ENCODE results near the gene ZFYVE28.

ZFYVE28 gene

DNA sequence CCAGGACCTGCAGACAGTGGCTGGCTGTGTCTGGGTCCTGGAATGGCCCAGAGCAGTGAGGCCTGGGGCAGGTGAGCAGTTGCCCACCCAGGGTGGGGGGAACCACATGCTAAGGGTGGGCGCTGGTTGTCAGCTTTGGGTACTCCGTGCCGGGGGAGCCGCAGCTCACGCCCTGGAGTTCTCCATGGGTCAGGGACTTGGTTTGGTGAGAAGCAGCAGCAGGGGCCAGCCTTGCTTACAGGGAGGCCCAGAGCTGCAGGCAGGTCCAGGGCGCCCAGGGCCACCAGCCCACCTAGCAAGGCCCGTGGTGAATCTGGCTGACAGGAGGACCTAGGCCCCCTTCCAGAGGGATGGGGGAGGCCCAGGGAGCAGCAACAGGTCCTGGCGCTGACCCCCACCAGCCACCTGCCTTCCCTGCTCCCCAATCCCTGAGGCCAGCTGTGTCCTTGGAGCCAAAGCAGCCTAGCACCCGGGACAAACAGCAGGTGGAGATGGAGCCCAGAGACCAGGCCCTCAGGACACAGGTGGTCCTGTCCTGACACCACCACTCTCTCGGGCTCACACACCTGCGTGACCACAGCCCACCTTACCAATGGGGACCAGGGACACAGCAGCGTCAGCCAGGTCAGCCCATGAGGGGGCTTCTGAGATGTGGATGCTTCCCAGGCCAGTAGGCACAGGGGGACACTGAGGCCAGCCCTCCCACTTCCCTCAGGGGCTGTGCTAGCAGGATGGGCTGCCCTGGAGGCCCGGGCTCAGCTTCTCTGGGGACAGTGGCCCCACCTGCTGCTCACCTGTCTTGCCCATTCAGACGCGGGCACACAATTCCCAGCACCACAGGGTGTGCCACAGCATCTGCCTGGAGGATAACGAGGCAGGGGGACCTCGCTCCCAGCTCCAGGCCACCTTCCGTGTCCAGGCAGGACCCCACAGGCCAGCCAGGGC is 160.1 kb downstream of the ZFYVE28 start:
- CTCF ChIA-PET: no interaction called here
- no peak for DNase-seq (ENCODE audit: extremely low spot score)
- POLR2A ChIA-PET: interaction anchor here (0.9 to 1.5 kb wide), 3 partner anchors 16 to 210 kb away, joined by 4 to 5 read pairs (median 4); partner anchors contain the start of gene RNF4
- no peak for TF ChIP-seq LEF1 (IDR thresholded peaks at IDR 0.05; ENCODE audit: borderline replicate concordance)
- TF ChIP-seq FOXA1 (IDR thresholded peaks at IDR 0.05): no peak
- no peak for TF ChIP-seq BHLHE40 (IDR thresholded peaks at IDR 0.05; ENCODE audit: borderline replicate concordance)
- TF ChIP-seq SP1 (IDR thresholded peaks at IDR 0.05): no peak
- TF ChIP-seq ELF4 (IDR thresholded peaks at IDR 0.05): no peak
- no peak for TF ChIP-seq ARNT (IDR thresholded peaks at IDR 0.05)
- no peak for TF ChIP-seq HDGF (IDR thresholded peaks at IDR 0.05; ENCODE audit: borderline replicate concordance)
- no peak for TF ChIP-seq CTBP1 (IDR thresholded peaks at IDR 0.05; ENCODE audit: borderline replicate concordance)

DNA sequence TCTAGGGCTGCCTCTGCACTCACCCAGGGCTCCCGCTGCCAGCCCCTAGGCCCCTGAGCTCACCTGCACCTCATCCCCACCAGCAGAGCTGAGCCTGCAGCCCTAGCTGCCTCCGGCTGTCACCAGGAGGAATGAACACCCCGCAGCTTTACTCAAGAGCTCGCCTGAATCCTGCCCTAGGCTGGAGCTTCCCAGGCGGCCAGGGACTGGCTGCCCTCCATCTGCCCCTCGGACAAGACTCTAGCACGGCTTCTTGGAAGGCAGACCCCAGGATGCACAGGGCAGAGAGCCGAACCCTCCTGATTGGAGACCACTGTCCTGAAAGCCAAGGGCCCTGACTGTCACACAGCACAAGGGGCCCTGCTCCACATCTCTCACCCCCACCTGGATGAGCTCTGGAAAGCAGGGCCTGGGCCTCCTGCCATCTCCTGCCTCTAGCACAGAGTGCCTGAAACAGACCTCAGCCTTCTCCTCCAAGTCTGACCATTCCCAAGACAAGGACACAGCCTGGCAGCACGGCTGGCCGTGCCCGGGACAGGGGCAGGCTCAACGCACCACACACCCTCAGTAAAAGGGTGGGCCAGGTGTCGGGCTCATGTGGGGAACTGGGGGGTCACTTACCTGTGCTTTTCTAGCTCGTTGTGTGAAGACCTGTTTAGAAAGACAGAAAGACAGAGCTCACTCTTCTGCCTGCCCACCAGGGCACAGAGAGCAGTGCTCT is 160.9 kb downstream of the ZFYVE28 start:
- ChIA-PET CTCF (no interaction called here), POLR2A (interaction anchor here (0.9 to 1.5 kb wide), 4 partner anchors 9 to 211 kb away, joined by 4 to 5 read pairs (median 4); partner anchors contain the start of gene RNF4)
- TF ChIP-seq SP1 (IDR thresholded peaks at IDR 0.05): no peak
- no peak for TF ChIP-seq ZNF384 (IDR thresholded peaks at IDR 0.05)
- no peak for TF ChIP-seq ELF4 (IDR thresholded peaks at IDR 0.05)
- no peak for TF ChIP-seq BHLHE40 (IDR thresholded peaks at IDR 0.05; ENCODE audit: borderline replicate concordance)
- TF ChIP-seq, protein P1, sequence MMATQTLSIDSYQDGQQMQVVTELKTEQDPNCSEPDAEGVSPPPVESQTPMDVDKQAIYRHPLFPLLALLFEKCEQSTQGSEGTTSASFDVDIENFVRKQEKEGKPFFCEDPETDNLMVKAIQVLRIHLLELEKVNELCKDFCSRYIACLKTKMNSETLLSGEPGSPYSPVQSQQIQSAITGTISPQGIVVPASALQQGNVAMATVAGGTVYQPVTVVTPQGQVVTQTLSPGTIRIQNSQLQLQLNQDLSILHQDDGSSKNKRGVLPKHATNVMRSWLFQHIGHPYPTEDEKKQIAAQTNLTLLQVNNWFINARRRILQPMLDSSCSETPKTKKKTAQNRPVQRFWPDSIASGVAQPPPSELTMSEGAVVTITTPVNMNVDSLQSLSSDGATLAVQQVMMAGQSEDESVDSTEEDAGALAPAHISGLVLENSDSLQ (IDR thresholded peaks at IDR 0.05): no peak
- TF ChIP-seq FOXK2 (IDR thresholded peaks at IDR 0.05): no peak
- TF ChIP-seq ARNT (IDR thresholded peaks at IDR 0.05): no peak
- TF ChIP-seq NFRKB (IDR thresholded peaks at IDR 0.05): no peak
- no peak for TF ChIP-seq FOXA1 (IDR thresholded peaks at IDR 0.05)
- no peak for TF ChIP-seq SUZ12 (IDR thresholded peaks at IDR 0.05)
- no peak for TF ChIP-seq FOXM1 (IDR thresholded peaks at IDR 0.05; ENCODE audit: borderline replicate concordance)
- TF ChIP-seq TARDBP (IDR thresholded peaks at IDR 0.05): no peak
- no peak for TF ChIP-seq HDGF (IDR thresholded peaks at IDR 0.05; ENCODE audit: borderline replicate concordance)
- no peak for DNase-seq (ENCODE audit: extremely low spot score)

DNA sequence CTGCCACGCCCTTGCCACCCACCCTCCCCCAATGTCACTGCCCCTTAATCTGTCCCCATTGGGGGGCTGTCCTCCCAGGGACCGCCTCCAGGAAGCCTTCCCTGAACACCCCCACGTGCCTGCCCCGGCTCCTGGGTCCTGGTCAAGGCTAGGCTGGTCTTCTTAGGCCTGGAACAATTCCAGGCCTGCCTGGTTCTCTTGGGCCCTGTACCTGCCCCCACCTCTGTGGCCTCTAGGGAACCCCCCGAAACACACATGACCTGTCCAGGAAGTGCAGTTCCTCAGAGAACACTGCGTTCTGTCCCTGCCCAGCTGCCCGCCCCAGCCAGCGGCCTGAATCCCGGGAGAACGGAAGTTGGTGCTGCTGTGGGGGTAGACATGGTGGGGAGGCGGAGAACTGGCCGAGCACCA is 161.7 kb downstream of the ZFYVE28 start:
- POLR2A ChIA-PET: interaction anchor here (1.4 to 1.5 kb wide), 3 partner anchors 9 to 33 kb away, joined by 4 to 5 read pairs (median 4); no protein-coding TSS in a partner anchor
- TF ChIP-seq NFRKB (IDR thresholded peaks at IDR 0.05) (no peak), CTBP1 (IDR thresholded peaks at IDR 0.05; ENCODE audit: borderline replicate concordance) (no peak), L3MBTL2 (conservative IDR thresholded peaks at IDR 0.05) (no peak), SP1 (IDR thresholded peaks at IDR 0.05) (no peak), SUZ12 (IDR thresholded peaks at IDR 0.05) (no peak), ARNT (IDR thresholded peaks at IDR 0.05) (no peak), FOXA1 (IDR thresholded peaks at IDR 0.05) (no peak), BHLHE40 (IDR thresholded peaks at IDR 0.05; ENCODE audit: borderline replicate concordance) (no peak), FOXK2 (IDR thresholded peaks at IDR 0.05) (no peak), ZNF384 (IDR thresholded peaks at IDR 0.05) (no peak), FOXM1 (IDR thresholded peaks at IDR 0.05; ENCODE audit: borderline replicate concordance) (no peak), TARDBP (IDR thresholded peaks at IDR 0.05) (no peak), ELF4 (IDR thresholded peaks at IDR 0.05) (no peak), HDGF (IDR thresholded peaks at IDR 0.05; ENCODE audit: borderline replicate concordance) (no peak), LEF1 (IDR thresholded peaks at IDR 0.05; ENCODE audit: borderline replicate concordance) (no peak)
- TF ChIP-seq, protein P1 (IDR thresholded peaks at IDR 0.05): no peak
- no peak for DNase-seq (ENCODE audit: extremely low spot score)
- CTCF ChIA-PET: no interaction called here

DNA sequence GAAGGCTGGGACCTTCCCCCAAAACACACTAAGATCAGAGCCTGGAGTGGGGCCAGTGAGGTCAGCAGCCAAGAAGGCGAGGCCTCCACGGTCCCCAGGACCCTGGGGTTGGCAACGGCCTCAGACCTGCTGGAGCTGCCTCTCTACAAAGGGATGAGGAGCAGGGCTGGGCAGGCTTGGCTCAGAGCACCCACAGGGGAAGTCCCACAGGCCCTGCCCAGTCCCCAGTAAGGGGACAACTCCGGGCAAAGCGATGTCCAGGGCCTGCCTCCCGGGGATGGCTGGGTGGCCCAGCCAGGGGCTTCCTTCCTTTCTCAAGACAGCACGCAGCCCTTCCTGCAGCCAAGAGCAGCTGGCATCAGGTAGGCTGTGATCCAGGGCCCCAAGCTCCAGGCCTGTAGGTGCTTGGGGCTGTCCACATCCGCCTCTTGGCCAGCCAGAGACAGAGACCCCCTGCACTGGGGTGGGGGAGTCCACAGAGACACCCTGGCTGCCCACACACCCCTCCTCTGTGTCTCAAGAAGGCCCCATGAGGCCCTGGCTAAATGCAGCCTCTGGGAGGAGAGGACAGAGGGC is 162.2 kb downstream of the ZFYVE28 start:
- no peak for DNase-seq (ENCODE audit: extremely low spot score)
- TF ChIP-seq LEF1 (IDR thresholded peaks at IDR 0.05; ENCODE audit: borderline replicate concordance) (no peak), BHLHE40 (IDR thresholded peaks at IDR 0.05; ENCODE audit: borderline replicate concordance) (no peak), FOXM1 (IDR thresholded peaks at IDR 0.05; ENCODE audit: borderline replicate concordance) (no peak), ZNF384 (IDR thresholded peaks at IDR 0.05) (no peak), L3MBTL2 (conservative IDR thresholded peaks at IDR 0.05) (no peak), TARDBP (IDR thresholded peaks at IDR 0.05) (no peak), ELF4 (IDR thresholded peaks at IDR 0.05) (no peak), SP1 (IDR thresholded peaks at IDR 0.05) (no peak)
- TF ChIP-seq, protein P1 (IDR thresholded peaks at IDR 0.05): no peak
- ChIA-PET CTCF (no interaction called here), POLR2A (interaction anchor here (1.4 kb wide), 1 partner anchor 8 kb away, joined by 4 read pairs; no protein-coding TSS in a partner anchor)

DNA sequence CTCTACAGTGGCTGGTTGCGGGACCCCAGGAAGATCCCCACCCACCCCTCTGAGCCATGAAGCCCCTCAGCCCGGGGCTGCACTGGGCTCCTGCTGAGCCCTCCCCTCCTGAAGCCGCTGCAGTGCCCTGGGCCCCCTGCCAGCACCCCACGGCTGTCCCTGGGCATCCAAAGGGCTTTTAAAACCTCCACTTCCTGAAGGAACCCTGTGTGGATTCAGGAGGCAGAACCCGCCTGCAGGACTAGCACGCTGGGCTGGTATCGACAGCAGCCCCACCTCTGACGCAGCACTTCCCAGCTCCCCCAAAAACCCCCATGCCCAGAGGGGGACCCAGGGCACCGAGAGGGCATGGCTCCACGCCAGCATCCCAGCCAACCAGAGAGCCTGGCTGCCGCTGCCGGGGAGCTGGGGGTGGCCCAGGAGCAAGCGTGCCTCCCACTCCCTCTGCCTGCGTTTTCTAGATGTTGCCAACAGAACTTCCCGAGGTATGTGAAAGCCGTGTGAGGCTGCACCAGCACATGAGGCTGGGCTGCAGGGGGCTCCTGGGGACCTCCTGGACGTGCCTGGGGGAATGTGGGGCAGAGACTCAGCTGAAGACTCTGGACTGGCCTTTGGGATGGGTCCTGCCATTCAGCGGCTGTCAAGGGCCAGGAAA is 162.8 kb downstream of the ZFYVE28 start:
- TF ChIP-seq CTBP1 (IDR thresholded peaks at IDR 0.05; ENCODE audit: borderline replicate concordance) (no peak), HDGF (IDR thresholded peaks at IDR 0.05; ENCODE audit: borderline replicate concordance) (no peak), LEF1 (IDR thresholded peaks at IDR 0.05; ENCODE audit: borderline replicate concordance) (no peak), FOXM1 (IDR thresholded peaks at IDR 0.05; ENCODE audit: borderline replicate concordance) (no peak), NFRKB (IDR thresholded peaks at IDR 0.05) (no peak), ZNF384 (IDR thresholded peaks at IDR 0.05) (no peak), SUZ12 (IDR thresholded peaks at IDR 0.05) (no peak), TARDBP (IDR thresholded peaks at IDR 0.05) (no peak), SP1 (IDR thresholded peaks at IDR 0.05) (no peak), BHLHE40 (IDR thresholded peaks at IDR 0.05; ENCODE audit: borderline replicate concordance) (no peak), FOXK2 (IDR thresholded peaks at IDR 0.05) (no peak), FOXA1 (IDR thresholded peaks at IDR 0.05) (no peak), ARNT (IDR thresholded peaks at IDR 0.05) (no peak), ELF4 (IDR thresholded peaks at IDR 0.05) (no peak), L3MBTL2 (conservative IDR thresholded peaks at IDR 0.05) (no peak)
- TF ChIP-seq, protein P1 (IDR thresholded peaks at IDR 0.05): no peak
- no peak for DNase-seq (ENCODE audit: extremely low spot score)
- ChIA-PET CTCF (no interaction called here), POLR2A (no interaction called here)

Data from HEK293T (cell line).